Lower leg skin (tissue), 4 donors: ENCODE data around the gene HTR1E. TPM values are rescaled to one million over a fixed set of nuclear protein-coding genes. Genes with fewer than 3 reads are reported as not detected.

Source experiments
- DNase-seq, 2 donors: peaks; one replicate each; pipeline ENCODE4 v3.0.0-alpha.2; 2019; ENCODE audit warnings: low spot score in 2 of 2
- H3K4me3 ChIP-seq: fragments of 200-600 bp; sonication (generic); 2 replicates; pipeline ENCODE4 v1.5.1; 2017; ENCODE audit warnings: mild to moderate bottlenecking, low read depth; ENCODE audit not compliant: poor library complexity, severe bottlenecking
- CTCF ChIP-seq, 3 donors: fragments of 450-650 bp; IDR thresholded peaks; one replicate each; pipeline ENCODE4 v1.5.1; 2016; ENCODE audit warnings: antibody characterized with exemption in 3 of 3, mild to moderate bottlenecking in 3 of 3, moderate library complexity in 2 of 3
- POLR2A ChIP-seq, 2 donors: fragments of 450-650 bp; IDR thresholded peaks; one replicate each; pipeline ENCODE4 v1.6.1; 2016 to 2017; ENCODE audit warnings: antibody characterized with exemption in 2 of 2, mild to moderate bottlenecking in 1 of 2, moderate library complexity in 1 of 2
- WGBS, 2 donors: methylation state at CpG; one replicate each; pipeline ENCODE4 v1.1.5; 2018; 5-methylcytosine and 5-hydroxymethylcytosine counted together
- intact Hi-C: fragments of 100-400 bp; cut with DNase I; formaldehyde crosslinking; loops from one replicate; pipeline ENCODE4 v1.15.0; 2023; ENCODE audit warnings: low total_unique reads
- total RNA-seq, 4 donors: library from RNA; depleted of rRNA; stranded (reverse); fragments of >200 nt; gene quantifications; one replicate each; pipeline ENCODE4 v1.1.0, GENCODE V29; 2016

HTR1E gene
- total RNA-seq, 4 donors from 2014 or later = 0.10 TPM; not detected in 3

DNA sequence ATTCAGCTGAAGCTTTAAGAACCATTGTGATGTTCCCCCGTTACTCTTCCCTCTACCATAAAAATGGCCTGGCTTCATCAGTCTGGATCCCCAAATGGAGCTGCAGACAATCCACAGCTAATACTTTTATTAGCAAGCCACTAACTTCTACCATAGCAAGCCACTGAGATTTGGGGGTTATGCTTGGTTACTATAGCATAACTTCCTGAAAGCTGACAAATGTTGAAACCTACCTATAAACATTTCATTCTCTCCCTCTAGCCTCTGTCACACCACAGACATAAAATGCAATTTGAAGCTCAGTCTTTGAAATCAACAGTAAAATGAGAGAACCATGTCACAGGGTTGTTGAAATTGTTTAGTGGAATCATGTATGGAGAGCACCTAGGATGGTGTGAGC lies 3.0 kb upstream of the HTR1E start:
- TF ChIP-seq CTCF (IDR thresholded peaks at IDR 0.05) = no peak
- no peak for TF ChIP-seq POLR2A (IDR thresholded peaks at IDR 0.05)
- DNase-seq = no peak
- intact Hi-C loops = no loop called here

DNA sequence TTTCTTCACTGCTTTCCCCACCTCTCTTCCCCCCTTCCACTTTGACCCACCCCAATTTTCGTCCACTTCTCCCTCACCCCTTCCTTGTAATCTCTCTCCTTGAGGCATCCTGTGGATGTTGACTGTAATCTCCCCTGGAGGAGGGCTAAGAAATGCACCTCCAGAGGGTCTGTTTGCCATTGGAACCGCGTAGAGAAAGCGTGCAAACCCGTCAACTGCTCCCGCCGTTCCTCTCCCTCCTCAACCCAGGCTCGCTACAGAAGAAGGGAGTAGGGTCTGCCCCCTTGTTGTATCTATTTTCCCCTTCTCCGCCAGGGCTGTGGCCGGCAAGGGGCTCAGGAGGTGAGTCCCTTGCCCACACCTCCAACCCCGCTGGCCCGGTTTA lies 502 bp upstream of the HTR1E start:
- TF ChIP-seq POLR2A (IDR thresholded peaks at IDR 0.05) (no peak), CTCF (IDR thresholded peaks at IDR 0.05) (no peak)
- no peak overlapping the region for H3K4me3 ChIP-seq
- 6 to 12% methylated on average over 12 of the region's 12 CpGs for WGBS, 2 donors
- no peak for DNase-seq
- intact Hi-C loops = no loop called here

More for the DNA sequence above, 3.0 kb upstream of the HTR1E start:
- WGBS, 2 donors = 60 to 61% methylated on average over 1 of the region's 1 CpG
- H3K4me3 ChIP-seq = no peak overlapping the region

GRCh38 chr6:86938814-86939213 lies 1.5 kb downstream of the HTR1E start:
- no peak for TF ChIP-seq CTCF (IDR thresholded peaks at IDR 0.05)
- no peak for TF ChIP-seq POLR2A (IDR thresholded peaks at IDR 0.05)
- WGBS, 2 donors = 49 to 83% methylated on average over 4 of the region's 4 CpGs
- intact Hi-C loops = no loop called here
- no peak for DNase-seq
- no peak overlapping the region for H3K4me3 ChIP-seq

DNA sequence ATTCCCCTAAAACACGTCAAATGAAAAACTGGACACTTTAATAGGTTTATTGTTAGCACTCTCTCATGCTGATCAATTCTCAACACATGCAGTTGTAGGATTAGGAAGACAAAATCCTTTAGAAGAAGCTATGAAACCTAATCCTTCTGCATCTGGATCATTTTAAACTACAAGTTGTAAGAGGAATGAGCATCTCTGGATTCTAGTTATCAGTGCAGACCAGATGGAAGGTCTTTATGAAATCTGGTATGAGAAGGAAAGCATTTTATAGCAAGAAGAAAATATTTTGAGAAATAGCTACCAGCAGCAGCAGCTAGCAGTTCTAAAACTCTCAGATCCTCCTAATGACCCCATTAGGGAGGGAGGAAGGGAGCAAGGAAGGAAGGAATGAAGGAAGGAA lies 4.1 kb downstream of the HTR1E start:
- DNase-seq = no peak
- H3K4me3 ChIP-seq = no peak overlapping the region
- whole genome bisulfite sequencing, 2 donors = 50 to 63% methylated on average over 1 of the region's 1 CpG
- TF ChIP-seq CTCF (IDR thresholded peaks at IDR 0.05) = no peak
- TF ChIP-seq POLR2A (IDR thresholded peaks at IDR 0.05) = no peak
- intact Hi-C loops = no loop called here

DNA sequence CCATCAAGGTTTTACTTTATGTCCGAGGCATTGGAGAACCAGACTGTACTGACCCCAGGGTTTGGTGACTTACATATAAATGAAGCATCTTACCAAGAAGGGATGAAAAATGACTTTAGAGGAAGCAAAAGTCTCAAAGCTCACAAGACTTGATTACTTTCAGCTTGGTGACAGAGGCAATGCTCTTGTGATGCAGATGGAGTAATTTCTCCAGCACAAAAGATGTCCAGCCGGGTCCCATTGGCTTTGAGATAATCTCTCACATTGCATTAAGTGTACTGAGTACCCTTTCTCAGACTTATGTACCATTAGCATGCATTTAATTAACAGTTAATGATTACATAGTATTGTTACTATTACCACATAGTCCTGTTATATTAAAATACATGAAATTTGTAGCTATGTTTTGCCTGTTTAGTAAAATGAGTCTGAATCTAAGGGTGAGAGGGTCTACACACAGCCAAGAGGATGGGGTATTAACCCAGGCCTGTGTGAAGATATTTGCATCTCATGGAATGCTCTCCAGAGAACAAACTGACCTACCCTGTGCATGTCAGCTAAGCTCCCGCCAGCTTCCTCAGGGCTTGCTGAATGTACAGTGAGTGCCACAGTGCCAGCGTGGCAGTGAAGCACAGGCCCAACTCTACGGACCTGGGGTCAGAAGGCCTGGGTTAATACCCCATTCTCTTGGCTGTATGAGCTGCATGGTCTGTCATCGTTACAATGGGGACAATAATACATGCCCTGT lies 5.6 kb downstream of the HTR1E start:
- intact Hi-C loops = no loop called here

More for the DNA sequence above, 5.6 kb downstream of the HTR1E start:
- DNase-seq = no peak
- 84 to 87% methylated on average over 6 of the region's 6 CpGs for WGBS, 2 donors
- no peak for TF ChIP-seq POLR2A (IDR thresholded peaks at IDR 0.05)
- TF ChIP-seq CTCF (IDR thresholded peaks at IDR 0.05) = no peak
- no peak overlapping the region for H3K4me3 ChIP-seq
